HG03378 (cell line): ENCODE results near the gene AFF2.
A peak's percentile ranks its signal among the peaks of the same experiment; 100 is the strongest.

Source experiments
- ATAC-seq: cut with Tn5 transposase; IDR thresholded peaks from one replicate; pipeline ENCODE4 v1.9.1; 2021; ENCODE audit warnings: mild to moderate bottlenecking, moderate library complexity; ENCODE audit not compliant: unreplicated experiment

Gene AFF2

DNA sequence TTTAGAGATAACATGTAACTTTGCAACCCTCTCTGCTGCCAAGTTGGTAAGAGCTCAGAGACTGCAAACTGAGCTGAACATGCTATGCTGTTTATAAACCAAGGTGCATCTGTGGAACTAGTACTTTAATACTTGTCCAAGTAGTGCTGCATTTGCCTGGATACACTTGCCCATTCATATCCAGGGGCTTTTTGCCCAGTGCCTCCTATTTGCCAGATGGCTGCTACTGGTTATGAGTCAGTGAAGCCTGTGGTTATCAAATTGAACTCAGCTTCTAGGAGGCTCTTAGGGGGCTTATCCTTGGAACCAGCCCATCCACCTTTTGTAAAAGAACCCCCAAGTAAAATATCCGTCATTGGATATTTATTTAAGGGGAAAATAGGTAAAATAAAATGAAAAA lies 79.6 kb downstream of the AFF2 start:
- no peak for ATAC-seq

GRCh38 chrX:148582353-148582752 lies 81.9 kb downstream of the AFF2 start:
- ATAC-seq, result no peak

- no peak for ATAC-seq
Measured at GRCh38 chrX:148588649-148589310, 88.4 kb downstream of the AFF2 start.

DNA sequence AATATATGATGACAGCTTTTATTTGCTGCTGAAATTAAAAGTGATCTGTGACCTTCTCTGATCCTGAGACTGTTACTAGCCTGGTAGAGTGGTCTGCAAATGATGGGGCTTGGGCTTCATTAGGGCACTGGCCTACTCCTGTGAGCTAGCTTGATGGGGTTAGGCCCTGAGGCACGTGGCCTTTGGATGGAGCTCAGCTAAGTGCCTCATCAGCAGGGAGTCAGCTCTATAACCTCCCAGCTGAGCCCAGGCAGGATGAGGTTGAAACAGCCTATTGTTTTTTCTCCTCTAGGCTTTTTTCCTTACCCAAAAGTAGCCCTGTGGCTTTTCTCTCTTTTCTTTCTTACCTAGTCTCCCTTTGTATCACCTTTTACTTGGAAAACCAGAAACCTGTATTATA lies 92.2 kb downstream of the AFF2 start:
- no peak for ATAC-seq

GRCh38 chrX:148593146-148593545 lies 92.7 kb downstream of the AFF2 start:
- ATAC-seq, result no peak

DNA sequence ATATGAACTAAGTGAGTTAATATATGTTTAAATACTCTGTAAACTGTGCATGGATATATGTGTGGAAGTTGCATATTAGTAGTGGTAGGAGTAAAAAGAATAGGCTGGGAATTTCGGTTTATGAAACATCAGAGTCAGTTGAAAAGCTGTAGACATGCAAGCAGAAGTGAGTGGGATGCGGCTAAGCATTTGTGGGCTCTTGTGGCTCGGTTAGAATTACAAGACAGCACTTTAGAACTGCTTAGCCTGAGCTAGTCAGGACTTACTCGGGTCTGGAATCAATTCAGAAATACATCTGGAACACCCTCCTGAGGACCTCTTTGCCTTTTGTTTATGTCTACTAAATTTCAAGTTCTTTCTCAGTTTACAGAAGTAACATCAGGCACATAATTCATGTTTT lies 93.6 kb downstream of the AFF2 start:
- no peak for ATAC-seq

GRCh38 chrX:148599404-148599803 lies 99.0 kb downstream of the AFF2 start:
- no peak for ATAC-seq

DNA sequence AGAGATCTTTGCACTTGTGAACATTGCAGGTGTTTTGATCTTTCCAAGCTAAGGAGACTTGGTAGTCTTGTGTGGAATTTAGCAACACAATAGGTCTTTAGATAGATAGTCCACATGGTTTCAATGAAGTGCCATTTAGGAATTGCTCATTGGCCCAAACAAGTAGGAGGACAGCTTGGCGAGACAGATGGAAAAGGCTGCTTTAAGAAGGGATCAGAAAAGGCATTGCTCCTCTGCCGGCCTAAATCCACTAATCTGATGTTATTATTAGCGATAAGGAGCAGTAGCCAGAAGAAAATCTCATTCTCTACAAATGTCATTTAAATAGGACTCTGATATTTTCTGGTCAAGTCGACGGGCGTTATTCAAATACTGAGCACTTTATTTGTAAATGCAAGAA lies 99.7 kb downstream of the AFF2 start:
- ATAC-seq, result no peak

- ATAC-seq, result no peak
Measured at GRCh38 chrX:148600581-148600980, 100.2 kb downstream of the AFF2 start.

- no peak for ATAC-seq
Measured at GRCh38 chrX:148601034-148601433, 100.6 kb downstream of the AFF2 start.

- ATAC-seq, result peak; percentile 79
Measured at GRCh38 chrX:148609515-148610327, 109.3 kb downstream of the AFF2 start.

- ATAC-seq, result peak; percentile 52
Measured at GRCh38 chrX:148610328-148610698, 109.9 kb downstream of the AFF2 start.

GRCh38 chrX:148611993-148612392 lies 111.6 kb downstream of the AFF2 start:
- ATAC-seq, result peak; percentile 68

GRCh38 chrX:148612431-148612830 lies 112.0 kb downstream of the AFF2 start:
- ATAC-seq, result peak; percentile 3

- no peak for ATAC-seq
Measured at GRCh38 chrX:148613636-148614035, 113.2 kb downstream of the AFF2 start.

DNA sequence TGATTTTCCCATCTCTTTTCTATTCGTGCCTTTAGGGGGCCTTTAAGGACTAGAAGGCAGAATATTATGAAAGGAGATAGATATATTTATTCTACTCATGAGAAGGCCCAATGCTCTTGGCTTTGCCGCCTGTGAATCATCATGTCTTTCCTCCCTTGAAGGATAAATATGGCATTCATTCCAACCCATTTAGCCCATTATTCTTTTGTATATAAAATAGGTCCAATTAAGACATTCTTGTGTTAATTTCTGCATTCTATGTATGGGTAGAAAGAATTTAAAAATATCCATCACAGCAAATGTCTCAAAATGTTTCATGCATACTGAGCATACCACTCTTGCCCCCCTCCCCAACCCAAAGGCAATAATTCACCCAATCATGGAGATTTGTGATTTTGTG lies 115.1 kb downstream of the AFF2 start:
- no peak for ATAC-seq

GRCh38 chrX:148618470-148619445 lies 118.3 kb downstream of the AFF2 start:
- ATAC-seq, result no peak

GRCh38 chrX:148620023-148620422 lies 119.6 kb downstream of the AFF2 start:
- ATAC-seq, result no peak

- no peak for ATAC-seq
Measured at GRCh38 chrX:148624951-148625474, 124.6 kb downstream of the AFF2 start.

- ATAC-seq, result no peak
Measured at GRCh38 chrX:148628621-148629020, 128.2 kb downstream of the AFF2 start.

- ATAC-seq, result no peak
Measured at GRCh38 chrX:148629434-148629833, 129.0 kb downstream of the AFF2 start.
